Astrocyte (in vitro differentiated cells and primary cell): ENCODE results near the gene ABCF2.

ENCODE experiments used
- CTCF ChIP-seq: IDR thresholded peaks from 2 replicates; pipeline ENCODE4 v1.5.1; 2011; ENCODE audit warnings: low read depth, mild to moderate bottlenecking, inconsistent platforms, low read length, moderate library complexity; ENCODE audit not compliant: insufficient read depth
- EZH2 ChIP-seq: IDR thresholded peaks from 2 replicates; pipeline ENCODE4 v1.6.1; 2012; ENCODE audit warnings: mild to moderate bottlenecking, low read length, inconsistent platforms; ENCODE audit not compliant: insufficient read depth

GRCh38 chr7:151240536-151240935, 13.5 kb upstream of the ABCF2 start:
- no peak for TF ChIP-seq EZH2
- TF ChIP-seq CTCF = no peak
